GM12875 (cell line): Measurements from ENCODE around the gene KCNC4.

Source experiments
- H3K4me3 ChIP-seq: one replicate; pipeline ENCODE4 v1.5.1; 2011; ENCODE audit warnings: low read depth, low read length, control low read depth
- CTCF ChIP-seq: IDR thresholded peaks from 2 replicates; pipeline ENCODE4 v1.5.1; 2011; ENCODE audit warnings: low read depth, mild to moderate bottlenecking, control low read depth, inconsistent platforms, low read length, moderate library complexity, borderline replicate concordance; ENCODE audit not compliant: insufficient read depth

The KCNC4 gene

GRCh38 chr1:110218739-110219138, 8.6 kb downstream of the KCNC4 start:
- TF ChIP-seq CTCF: no peak
- no peak overlapping the region for H3K4me3 ChIP-seq

DNA sequence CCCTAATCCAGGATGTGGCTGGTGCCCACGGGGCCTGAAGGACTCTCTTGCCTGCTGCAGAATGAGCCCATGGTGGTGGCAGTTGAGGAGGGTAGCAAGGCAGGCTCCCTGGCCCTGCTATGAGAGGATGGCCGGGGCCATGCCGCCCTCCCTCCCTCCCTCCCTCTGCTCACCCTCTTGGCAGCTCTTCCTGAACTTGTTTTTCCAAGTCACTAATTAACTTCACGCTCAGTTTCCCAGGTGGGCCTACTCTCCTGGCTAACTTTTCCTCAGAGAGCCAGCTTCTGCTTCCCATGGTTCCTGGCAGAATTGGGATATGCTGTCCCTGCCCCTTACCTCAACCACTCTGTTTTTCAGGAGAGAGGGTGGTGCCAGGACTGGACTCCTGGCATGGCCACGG, 10.2 kb downstream of the KCNC4 start:
- no peak overlapping the region for H3K4me3 ChIP-seq
- no peak for TF ChIP-seq CTCF

GRCh38 chr1:110221119-110221518, 11.0 kb downstream of the KCNC4 start:
- no peak for TF ChIP-seq CTCF
- H3K4me3 ChIP-seq: no peak overlapping the region

- H3K4me3 ChIP-seq: no peak overlapping the region
- no peak for TF ChIP-seq CTCF
These were observed 13.0 kb downstream of the KCNC4 start for GRCh38 chr1:110223127-110223526.

- no peak for TF ChIP-seq CTCF
These were observed 13.5 kb downstream of the KCNC4 start for GRCh38 chr1:110223581-110223980.

GRCh38 chr1:110224240-110224995, 14.3 kb downstream of the KCNC4 start:
- TF ChIP-seq CTCF: no peak
- no peak overlapping the region for H3K4me3 ChIP-seq

More at GRCh38 chr1:110223581-110223980, 13.5 kb downstream of the KCNC4 start:
- H3K4me3 ChIP-seq: no peak overlapping the region

- no peak for TF ChIP-seq CTCF
- H3K4me3 ChIP-seq: no peak overlapping the region
These were observed 15.1 kb downstream of the KCNC4 start for GRCh38 chr1:110225212-110225611.
